ENCODE results near the gene GRN.

The GRN gene

DNA sequence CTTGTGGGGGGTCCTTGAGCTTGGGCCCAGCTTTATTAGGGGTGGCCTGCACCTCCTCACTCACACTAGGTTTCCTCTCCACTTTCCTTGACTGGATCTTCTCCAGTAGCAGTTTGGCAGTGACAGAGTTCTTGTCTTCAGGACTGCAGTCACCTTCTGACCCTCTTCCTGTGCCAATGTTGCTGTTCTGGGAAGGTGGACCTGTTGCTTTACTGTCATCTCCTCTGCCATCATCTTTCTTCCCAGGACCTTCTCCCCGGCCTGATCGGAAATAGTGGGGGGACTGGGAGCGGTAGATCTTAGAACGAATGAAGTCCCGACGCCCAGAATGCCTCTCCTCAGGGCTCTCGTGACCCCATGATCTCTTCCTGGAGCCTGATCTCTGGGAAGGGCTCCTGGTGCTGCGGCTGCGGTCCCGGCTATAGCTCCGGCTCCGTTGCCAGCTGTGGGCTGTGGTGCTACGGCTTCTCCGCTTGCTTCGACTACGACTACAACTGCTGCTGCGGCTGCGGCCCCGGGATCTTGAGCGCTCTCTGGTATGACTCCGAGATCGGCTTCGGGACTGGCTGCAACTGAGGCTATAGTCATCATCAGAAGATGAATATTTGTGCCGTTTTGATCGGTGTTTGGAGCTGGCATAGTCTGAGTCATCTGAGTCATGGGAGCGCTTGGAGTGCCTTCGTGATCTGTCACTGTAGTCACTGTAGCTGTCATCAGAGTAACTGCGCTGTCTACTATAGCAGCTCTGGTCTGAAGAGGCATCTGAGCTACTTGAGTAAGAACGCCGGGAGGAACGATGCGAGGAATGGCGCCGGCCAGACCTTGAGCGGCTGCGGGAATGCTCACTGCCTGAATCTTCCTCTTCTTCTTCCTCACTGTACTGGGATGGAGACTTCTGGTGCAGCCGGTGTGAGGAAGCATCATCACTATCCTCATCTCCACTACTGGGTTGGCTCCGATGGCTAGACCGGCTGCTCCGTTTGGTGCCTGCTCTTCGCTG, 53.9 kb downstream of the GRN start:
- in situ Hi-C loops (cut with HindIII; ENCODE audit: low sequenced_read_pairs): no loop called here

- in situ Hi-C loops (cut with HindIII; ENCODE audit: low sequenced_read_pairs): no loop called here
Observed at GRCh38 chr17:44400226-44400847, 55.2 kb downstream of the GRN start.
